Measurements from ENCODE around the gene CCDC124.
"Not testable (repeated sequence)": the region's sequence is repeated elsewhere in the genome, so short reads cannot be mapped to it uniquely, and the experiment has no call there.

Gene CCDC124

DNA sequence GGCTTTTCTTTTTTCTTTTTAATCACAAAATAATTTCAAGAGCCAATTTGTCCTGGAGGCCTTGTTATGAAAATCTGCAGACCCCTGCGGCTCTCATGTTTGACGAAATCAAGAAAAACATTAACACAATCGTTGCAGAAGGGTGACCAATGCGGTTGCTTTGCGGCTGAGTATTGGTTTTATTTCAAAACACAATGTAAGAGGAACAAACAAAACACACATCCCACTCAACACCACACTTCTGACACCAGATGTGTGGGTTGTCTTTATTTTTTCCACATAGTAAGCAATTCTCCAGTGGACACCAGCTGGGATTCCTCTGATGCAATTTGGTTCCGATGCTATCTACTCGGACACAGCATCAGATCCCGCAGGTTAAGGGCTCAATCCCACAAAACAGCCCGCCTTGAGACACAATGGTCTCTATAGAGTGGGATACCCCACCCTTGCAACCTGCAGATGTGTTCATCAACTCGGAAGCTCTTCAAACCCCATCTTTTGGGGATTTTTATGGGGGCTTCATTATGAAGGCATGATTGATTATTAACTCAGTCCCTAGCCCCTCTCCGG is 21.9 kb upstream of the CCDC124 start:
- no peak overlapping the region for H3K4me3 ChIP-seq (ENCODE audit: low read length)
- no peaks in the 10 kb centered on the region for H3K36me3 ChIP-seq (ENCODE audit: insufficient read depth, low read length)
- H3K9ac ChIP-seq (ENCODE audit: low read depth, low read length) = no peak overlapping the region
- no peaks in the 10 kb centered on the region for H3K4me1 ChIP-seq (ENCODE audit: control insufficient read depth, insufficient read depth, low read length)
- no peak overlapping the region for H3K4me2 ChIP-seq (ENCODE audit: low read length)
- no peaks in the 10 kb centered on the region for H3K9me3 ChIP-seq (replicated peaks; ENCODE audit: low read length)
- peaks cover 2% of the 10 kb centered on the region for H3K27me3 ChIP-seq (ENCODE audit: control insufficient read depth, insufficient read depth, low read length)

DNA sequence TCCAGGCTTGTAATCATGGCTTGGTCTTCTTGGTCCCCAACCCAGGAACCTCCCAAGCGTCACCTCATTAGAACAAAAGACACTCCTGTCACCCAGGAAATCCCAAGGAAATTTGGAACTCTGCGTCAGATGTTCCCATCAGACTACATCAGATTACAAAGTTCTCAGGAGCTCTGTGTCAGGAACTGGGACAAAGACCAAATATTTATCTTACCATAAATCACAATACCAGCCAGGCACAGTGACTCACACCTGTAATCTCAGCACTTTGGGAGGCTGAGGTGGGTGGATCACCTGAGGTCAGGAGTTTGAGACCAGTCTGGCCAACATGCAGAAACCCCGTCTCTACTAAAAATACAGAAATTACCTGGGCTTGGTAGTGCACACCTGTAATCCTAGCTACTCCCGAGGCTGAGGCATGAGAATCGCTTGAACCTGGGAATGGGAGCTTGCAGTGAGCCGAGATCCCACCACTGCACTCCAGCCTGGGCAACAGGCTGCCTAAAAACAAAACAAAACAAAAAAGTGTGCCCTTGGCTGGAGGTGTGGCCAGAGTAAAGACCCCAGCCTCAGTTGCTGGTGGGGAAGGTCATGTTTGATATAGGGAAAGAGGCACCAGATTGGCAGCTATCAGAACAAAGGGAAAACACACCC is 16.7 kb upstream of the CCDC124 start:
- H3K9me3 ChIP-seq (replicated peaks; ENCODE audit: low read length) = no peaks in the 10 kb centered on the region
- peaks cover 2% of the 10 kb centered on the region for H3K27me3 ChIP-seq (ENCODE audit: control insufficient read depth, insufficient read depth, low read length)
- no peaks in the 10 kb centered on the region for H3K36me3 ChIP-seq (ENCODE audit: insufficient read depth, low read length)
- H3K4me3 ChIP-seq (ENCODE audit: low read length) = no peak overlapping the region
- H3K9ac ChIP-seq (ENCODE audit: low read depth, low read length) = no peak overlapping the region
- H3K4me2 ChIP-seq (ENCODE audit: low read length) = no peak overlapping the region
- H3K4me1 ChIP-seq (ENCODE audit: control insufficient read depth, insufficient read depth, low read length) = no peaks in the 10 kb centered on the region

DNA sequence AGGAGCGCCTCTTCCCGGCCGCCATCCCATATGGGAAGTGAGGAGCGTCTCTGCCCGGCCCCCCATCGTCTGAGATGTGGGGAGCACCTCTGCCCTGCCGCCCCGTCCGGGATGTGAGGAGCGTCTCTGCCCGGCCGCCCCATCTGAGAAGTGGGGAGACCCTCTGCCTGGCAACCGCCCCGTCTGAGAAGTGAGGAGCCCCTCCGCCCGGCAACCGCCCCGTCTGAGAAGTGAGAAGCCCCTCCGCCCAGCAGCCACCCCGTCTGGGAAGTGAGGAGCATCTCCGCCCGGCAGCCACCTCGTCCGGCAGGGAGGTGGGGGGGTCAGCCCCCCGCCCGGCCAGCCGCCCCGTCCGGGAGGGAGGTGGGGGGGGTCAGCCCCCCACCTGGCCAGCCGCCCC is 14.7 kb upstream of the CCDC124 start:
- H3K9ac ChIP-seq (ENCODE audit: low read depth, low read length); H3K4me3 ChIP-seq (ENCODE audit: low read length); H3K4me1 ChIP-seq (ENCODE audit: control insufficient read depth, insufficient read depth, low read length); H3K36me3 ChIP-seq (ENCODE audit: insufficient read depth, low read length); H3K4me2 ChIP-seq (ENCODE audit: low read length); H3K27me3 ChIP-seq (ENCODE audit: control insufficient read depth, insufficient read depth, low read length); H3K9me3 ChIP-seq (replicated peaks; ENCODE audit: low read length): not testable (repeated sequence)

DNA sequence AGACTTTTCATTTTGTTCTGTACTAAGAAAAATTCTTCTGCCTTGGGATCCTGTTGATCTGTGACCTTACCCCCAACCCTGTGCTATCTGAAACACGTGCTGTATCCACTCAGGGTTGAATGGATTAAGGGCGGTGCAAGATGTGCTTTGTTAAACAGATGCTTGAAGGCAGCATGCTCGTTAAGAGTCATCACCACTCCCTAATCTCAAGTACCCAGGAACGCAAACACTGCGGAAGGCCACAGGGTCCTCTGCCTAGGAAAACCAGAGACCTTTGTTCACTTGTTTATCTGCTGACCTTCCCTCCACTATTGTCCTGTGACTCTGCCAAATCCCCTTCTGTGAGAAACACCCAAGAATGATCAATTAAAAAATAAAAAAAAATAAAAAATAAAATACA is 13.7 kb upstream of the CCDC124 start:
- not testable (repeated sequence) for H3K4me3 ChIP-seq (ENCODE audit: low read length); H3K4me2 ChIP-seq (ENCODE audit: low read length); H3K27me3 ChIP-seq (ENCODE audit: control insufficient read depth, insufficient read depth, low read length); H3K4me1 ChIP-seq (ENCODE audit: control insufficient read depth, insufficient read depth, low read length); H3K36me3 ChIP-seq (ENCODE audit: insufficient read depth, low read length); H3K9ac ChIP-seq (ENCODE audit: low read depth, low read length); H3K9me3 ChIP-seq (replicated peaks; ENCODE audit: low read length)

DNA sequence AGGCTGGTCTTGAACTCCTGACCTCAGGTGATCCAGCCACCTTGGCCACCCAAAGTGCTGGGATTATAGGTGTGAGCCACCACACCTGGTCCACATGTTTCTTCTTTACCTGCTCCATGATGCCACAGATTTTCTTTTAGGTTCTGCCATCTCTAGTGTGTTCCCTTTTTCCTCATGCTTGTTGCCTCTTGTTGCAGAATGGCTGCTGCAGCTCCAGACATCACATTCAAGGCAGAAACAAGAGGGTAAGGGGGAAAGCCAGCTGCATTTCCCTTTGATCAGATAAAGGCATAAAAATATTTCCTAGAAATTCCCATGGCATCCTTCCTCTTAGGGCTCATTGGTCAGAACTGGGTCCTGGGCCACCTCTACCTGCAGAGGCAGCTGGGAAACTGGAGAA is 12.3 kb upstream of the CCDC124 start:
- Histone ChIP-seq H3K36me3 (ENCODE audit: insufficient read depth, low read length) (no peaks in the 10 kb centered on the region), H3K9ac (ENCODE audit: low read depth, low read length) (no peak overlapping the region), H3K4me3 (ENCODE audit: low read length) (no peak overlapping the region), H3K4me1 (ENCODE audit: control insufficient read depth, insufficient read depth, low read length) (no peaks in the 10 kb centered on the region), H3K27me3 (ENCODE audit: control insufficient read depth, insufficient read depth, low read length) (peaks cover 4% of the 10 kb centered on the region), H3K4me2 (ENCODE audit: low read length) (no peak overlapping the region), H3K9me3 (replicated peaks; ENCODE audit: low read length) (no peaks in the 10 kb centered on the region)

DNA sequence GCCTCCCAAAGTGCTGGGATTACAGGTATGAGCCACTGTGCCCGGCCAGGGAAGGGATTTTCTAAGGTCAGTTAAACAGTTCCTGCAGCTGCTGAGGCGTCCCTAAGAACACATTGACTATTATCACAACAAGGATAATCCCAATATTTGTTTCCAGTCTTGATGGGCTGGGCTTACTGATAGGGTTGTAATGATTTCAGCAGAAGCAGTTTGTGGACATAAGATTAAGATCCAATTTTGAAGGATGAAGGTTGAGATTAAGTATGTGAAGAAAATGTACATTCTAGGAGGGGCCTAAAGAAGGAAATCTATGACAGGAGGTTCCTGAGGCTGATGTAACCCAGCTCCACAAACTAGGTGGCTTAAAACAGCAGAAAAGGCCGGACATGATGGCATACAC is 10.7 kb upstream of the CCDC124 start:
- Histone ChIP-seq H3K9ac (ENCODE audit: low read depth, low read length) (no peak overlapping the region), H3K4me1 (ENCODE audit: control insufficient read depth, insufficient read depth, low read length) (no peaks in the 10 kb centered on the region), H3K4me2 (ENCODE audit: low read length) (no peak overlapping the region), H3K27me3 (ENCODE audit: control insufficient read depth, insufficient read depth, low read length) (peaks cover 7% of the 10 kb centered on the region), H3K9me3 (replicated peaks; ENCODE audit: low read length) (no peaks in the 10 kb centered on the region), H3K4me3 (ENCODE audit: low read length) (no peak overlapping the region), H3K36me3 (ENCODE audit: insufficient read depth, low read length) (no peaks in the 10 kb centered on the region)

DNA sequence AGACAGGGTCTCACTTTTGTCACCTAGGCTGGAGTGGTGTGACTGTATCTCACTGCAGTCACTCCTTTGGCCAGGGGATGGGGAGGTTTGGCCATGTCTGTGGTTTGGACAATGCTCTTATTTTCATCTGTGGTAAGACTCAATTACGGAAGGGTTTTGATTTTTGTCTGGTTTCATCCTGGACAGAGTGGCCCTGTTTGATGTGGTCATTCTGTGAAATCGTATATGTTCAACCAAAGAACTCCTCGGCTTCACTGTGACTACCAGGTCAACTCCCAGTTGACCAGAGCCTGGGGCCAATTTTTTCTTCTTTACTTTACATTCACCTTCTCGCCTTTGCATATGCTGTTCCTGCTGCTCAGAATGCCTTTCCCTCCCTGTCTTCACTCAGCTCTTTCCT is 6.8 kb upstream of the CCDC124 start:
- H3K36me3 ChIP-seq (ENCODE audit: insufficient read depth, low read length) = no peaks in the 10 kb centered on the region
- peaks cover 7% of the 10 kb centered on the region for H3K27me3 ChIP-seq (ENCODE audit: control insufficient read depth, insufficient read depth, low read length)
- no peaks in the 10 kb centered on the region for H3K4me1 ChIP-seq (ENCODE audit: control insufficient read depth, insufficient read depth, low read length)
- H3K4me3 ChIP-seq (ENCODE audit: low read length) = no peak overlapping the region
- H3K4me2 ChIP-seq (ENCODE audit: low read length) = no peak overlapping the region
- no peaks in the 10 kb centered on the region for H3K9me3 ChIP-seq (replicated peaks; ENCODE audit: low read length)
- H3K9ac ChIP-seq (ENCODE audit: low read depth, low read length) = no peak overlapping the region

DNA sequence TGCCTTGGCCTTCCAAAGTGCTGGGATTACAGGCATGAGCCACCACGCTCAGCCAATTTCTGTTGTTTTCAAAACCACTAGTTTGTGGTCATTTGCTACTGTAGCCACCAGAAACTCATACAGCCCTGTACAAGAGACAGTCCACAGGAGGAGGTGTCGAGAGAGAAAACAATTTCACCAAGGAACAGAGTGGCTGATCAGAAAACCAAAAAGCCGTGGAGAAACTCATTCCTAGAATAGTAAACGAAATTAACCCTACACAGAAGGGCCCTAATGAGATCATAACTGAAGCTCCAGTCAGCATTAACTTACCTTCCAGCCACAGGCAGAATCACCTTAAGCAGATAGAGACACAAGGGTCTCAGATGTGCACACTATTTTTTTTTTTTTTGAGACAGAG is 3.8 kb upstream of the CCDC124 start:
- no peaks in the 10 kb centered on the region for H3K36me3 ChIP-seq (ENCODE audit: insufficient read depth, low read length)
- H3K9me3 ChIP-seq (replicated peaks; ENCODE audit: low read length) = no peaks in the 10 kb centered on the region
- H3K27me3 ChIP-seq (ENCODE audit: control insufficient read depth, insufficient read depth, low read length) = peaks cover 4% of the 10 kb centered on the region
- no peak overlapping the region for H3K9ac ChIP-seq (ENCODE audit: low read depth, low read length)
- no peak overlapping the region for H3K4me3 ChIP-seq (ENCODE audit: low read length)
- no peak overlapping the region for H3K4me2 ChIP-seq (ENCODE audit: low read length)
- H3K4me1 ChIP-seq (ENCODE audit: control insufficient read depth, insufficient read depth, low read length) = peaks cover 7% of the 10 kb centered on the region

DNA sequence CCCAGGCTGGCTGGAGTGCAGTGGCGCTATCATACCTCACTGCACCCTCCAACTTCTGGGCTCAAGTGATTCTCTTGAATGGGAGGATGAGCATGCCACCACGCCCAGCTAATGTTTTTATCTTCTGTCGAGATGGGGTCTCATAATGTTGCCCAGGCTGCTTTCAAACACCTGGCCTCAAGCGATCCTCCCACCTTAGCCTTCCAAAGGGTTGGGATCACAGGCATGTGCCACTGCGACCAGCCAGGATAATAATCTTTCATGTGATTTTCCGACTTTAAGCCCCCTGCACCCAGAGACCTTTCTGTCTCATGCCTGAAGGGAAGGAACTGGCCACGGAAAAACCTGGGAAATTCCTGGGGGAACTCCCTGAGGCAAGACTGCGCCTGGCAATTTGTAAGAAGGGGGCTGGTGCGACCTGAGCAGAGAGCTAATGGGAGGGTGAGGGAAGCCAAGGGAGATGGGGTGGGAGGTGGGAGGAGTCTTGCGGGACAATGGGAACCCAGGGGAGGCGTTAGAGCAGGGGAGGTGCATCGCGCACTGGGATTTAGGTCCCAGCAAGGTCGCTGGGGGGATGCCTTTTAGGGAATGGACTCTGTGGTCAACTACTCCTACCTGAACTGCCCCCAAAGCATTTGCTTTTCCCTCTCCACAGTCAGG is 1.2 kb upstream of the CCDC124 start:
- Histone ChIP-seq H3K4me3 (ENCODE audit: low read length) (peak overlapping the region; percentile 91), H3K9me3 (replicated peaks; ENCODE audit: low read length) (no peaks in the 10 kb centered on the region), H3K4me1 (ENCODE audit: control insufficient read depth, insufficient read depth, low read length) (peaks cover 7% of the 10 kb centered on the region), H3K27me3 (ENCODE audit: control insufficient read depth, insufficient read depth, low read length) (no peaks in the 10 kb centered on the region), H3K4me2 (ENCODE audit: low read length) (peak overlapping the region; percentile 91), H3K36me3 (ENCODE audit: insufficient read depth, low read length) (no peaks in the 10 kb centered on the region), H3K9ac (ENCODE audit: low read depth, low read length) (no peak overlapping the region)

DNA sequence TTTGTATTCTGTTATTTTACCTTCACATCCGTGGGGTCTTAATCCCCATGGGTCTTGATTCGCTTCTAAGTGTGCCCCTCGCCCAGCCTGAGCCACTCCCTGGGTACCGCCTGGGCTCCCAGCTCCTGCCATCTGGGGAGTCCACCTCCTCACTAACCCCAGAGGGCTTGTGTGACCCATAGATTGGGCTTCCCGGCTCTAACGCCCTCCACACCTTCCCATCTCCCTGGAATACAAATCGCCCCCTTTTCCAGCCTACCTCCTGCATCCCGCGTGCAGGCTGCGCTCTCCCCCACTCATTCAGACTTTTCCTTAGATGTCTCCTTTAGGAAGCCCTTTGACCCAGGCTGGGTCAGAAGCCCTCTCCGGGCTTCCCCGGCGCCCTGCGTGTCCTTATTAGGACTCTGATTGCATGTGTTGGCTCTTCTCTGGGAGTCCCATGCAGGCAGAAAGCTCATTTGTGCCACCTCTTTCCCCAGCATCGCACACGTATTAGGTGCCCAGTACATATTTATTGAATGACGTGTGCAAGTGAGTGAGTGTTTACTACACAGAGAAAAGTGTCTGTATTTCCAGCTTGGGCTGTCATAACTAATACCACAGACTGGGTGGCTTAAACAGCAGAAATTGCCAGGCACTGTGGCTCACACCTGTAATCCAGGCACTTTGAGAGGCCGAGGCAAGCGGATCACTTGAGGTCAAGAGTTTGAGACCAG is 757 bp downstream of the CCDC124 start:
- Histone ChIP-seq H3K9me3 (replicated peaks; ENCODE audit: low read length) (no peaks in the 10 kb centered on the region), H3K4me3 (ENCODE audit: low read length) (peak overlapping the region; percentile 91), H3K4me2 (ENCODE audit: low read length) (peak overlapping the region; percentile 91), H3K9ac (ENCODE audit: low read depth, low read length) (peak overlapping the region; percentile 91), H3K27me3 (ENCODE audit: control insufficient read depth, insufficient read depth, low read length) (no peaks in the 10 kb centered on the region), H3K4me1 (ENCODE audit: control insufficient read depth, insufficient read depth, low read length) (peaks cover 10% of the 10 kb centered on the region), H3K36me3 (ENCODE audit: insufficient read depth, low read length) (peaks cover 5% of the 10 kb centered on the region)

DNA sequence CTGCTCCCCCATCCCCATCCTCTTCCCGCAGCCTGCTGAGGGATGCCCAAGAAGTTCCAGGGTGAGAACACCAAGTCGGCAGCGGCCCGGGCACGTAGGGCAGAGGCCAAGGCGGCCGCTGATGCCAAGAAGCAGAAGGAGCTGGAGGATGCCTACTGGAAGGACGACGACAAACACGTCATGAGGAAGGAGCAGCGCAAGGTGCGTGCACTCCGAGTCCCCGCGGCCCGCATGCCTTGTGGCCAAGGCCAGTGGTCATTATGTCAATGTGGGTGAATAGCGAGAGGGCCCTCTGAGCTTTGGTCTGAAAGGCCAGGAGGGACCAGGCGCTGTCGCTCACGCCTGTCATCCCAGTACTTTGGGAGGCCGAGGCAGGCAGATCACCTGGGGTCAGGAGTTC is 3.6 kb downstream of the CCDC124 start:
- Histone ChIP-seq H3K4me3 (ENCODE audit: low read length) (no peak overlapping the region), H3K36me3 (ENCODE audit: insufficient read depth, low read length) (peaks cover 8% of the 10 kb centered on the region), H3K9ac (ENCODE audit: low read depth, low read length) (no peak overlapping the region), H3K4me1 (ENCODE audit: control insufficient read depth, insufficient read depth, low read length) (peaks cover 10% of the 10 kb centered on the region), H3K9me3 (replicated peaks; ENCODE audit: low read length) (no peaks in the 10 kb centered on the region), H3K27me3 (ENCODE audit: control insufficient read depth, insufficient read depth, low read length) (no peaks in the 10 kb centered on the region), H3K4me2 (ENCODE audit: low read length) (no peak overlapping the region)
